ENCODE results near the gene SCAPER.

DNA sequence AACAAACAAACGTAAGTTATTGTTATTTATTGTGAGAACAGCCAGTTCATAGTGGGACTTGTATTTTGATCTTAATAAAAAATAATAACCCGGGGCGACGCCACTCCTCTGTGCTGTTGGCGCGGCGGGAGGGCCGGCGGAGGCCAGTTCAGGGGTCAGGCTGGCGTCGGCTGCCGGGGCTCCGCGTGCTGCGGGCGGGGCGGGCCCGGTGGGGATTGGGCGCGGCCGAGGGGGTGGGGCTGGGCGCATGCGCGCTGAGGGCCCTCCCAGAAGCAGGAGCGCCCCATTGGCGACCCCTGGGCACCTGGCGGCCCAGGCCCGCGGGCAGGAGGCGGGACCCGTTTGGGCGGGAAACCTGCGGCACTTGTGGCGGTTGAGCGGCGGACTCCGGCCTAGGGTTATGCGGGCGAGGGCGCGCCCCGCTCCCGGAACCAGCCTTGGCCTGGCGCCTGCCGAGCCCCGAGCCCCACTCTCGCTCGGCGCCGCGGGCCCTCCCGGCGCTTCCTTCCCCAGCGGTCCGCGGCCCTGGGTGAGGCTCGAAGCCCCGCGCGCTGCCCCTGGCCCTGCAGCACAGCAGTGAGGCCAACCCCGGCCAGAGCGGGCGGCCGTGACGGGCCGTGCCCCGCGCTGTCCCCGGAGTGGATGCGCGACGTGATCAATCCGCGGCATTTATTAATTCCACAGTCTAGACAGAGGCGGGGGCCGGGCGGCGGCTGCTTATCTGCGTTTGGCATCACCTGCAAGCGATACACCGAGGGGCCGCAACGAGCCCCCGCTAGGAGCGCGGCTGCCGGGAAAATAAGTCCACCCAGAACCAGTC lies 562.5 kb downstream of the SCAPER start:
- no peak for TF ChIP-seq FOXP2 (optimal IDR thresholded peaks at IDR 0.05; ENCODE audit: borderline replicate concordance, extremely low read depth, extremely low read length, insufficient read depth)
- TF ChIP-seq POLR2AphosphoS5 (IDR thresholded peaks at IDR 0.05; ENCODE audit: low read depth, low read length), result no peak
- TF ChIP-seq, protein P1, sequence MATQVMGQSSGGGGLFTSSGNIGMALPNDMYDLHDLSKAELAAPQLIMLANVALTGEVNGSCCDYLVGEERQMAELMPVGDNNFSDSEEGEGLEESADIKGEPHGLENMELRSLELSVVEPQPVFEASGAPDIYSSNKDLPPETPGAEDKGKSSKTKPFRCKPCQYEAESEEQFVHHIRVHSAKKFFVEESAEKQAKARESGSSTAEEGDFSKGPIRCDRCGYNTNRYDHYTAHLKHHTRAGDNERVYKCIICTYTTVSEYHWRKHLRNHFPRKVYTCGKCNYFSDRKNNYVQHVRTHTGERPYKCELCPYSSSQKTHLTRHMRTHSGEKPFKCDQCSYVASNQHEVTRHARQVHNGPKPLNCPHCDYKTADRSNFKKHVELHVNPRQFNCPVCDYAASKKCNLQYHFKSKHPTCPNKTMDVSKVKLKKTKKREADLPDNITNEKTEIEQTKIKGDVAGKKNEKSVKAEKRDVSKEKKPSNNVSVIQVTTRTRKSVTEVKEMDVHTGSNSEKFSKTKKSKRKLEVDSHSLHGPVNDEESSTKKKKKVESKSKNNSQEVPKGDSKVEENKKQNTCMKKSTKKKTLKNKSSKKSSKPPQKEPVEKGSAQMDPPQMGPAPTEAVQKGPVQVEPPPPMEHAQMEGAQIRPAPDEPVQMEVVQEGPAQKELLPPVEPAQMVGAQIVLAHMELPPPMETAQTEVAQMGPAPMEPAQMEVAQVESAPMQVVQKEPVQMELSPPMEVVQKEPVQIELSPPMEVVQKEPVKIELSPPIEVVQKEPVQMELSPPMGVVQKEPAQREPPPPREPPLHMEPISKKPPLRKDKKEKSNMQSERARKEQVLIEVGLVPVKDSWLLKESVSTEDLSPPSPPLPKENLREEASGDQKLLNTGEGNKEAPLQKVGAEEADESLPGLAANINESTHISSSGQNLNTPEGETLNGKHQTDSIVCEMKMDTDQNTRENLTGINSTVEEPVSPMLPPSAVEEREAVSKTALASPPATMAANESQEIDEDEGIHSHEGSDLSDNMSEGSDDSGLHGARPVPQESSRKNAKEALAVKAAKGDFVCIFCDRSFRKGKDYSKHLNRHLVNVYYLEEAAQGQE (IDR thresholded peaks at IDR 0.05; ENCODE audit: insufficient read depth in 1 of 2, low read depth in 2 of 2, low read length in 2 of 2), result no peak
- TF ChIP-seq SIN3A (IDR thresholded peaks at IDR 0.05; ENCODE audit: borderline replicate concordance, insufficient read depth, low read length), result no peak

Data from PFSK-1 (cell line).